Measurements from ENCODE around the gene PLXNA4. TPM values are rescaled to one million over a fixed set of nuclear protein-coding genes. Genes with fewer than 3 reads are reported as not detected.

Gene PLXNA4
- total and polyA plus RNA-seq, 9 of the 15 experiments (the other 6 are each of a cell fraction or from before 2014, with no cell fraction given), result under 0.01 to 0.09 TPM; not detected in 7

DNA sequence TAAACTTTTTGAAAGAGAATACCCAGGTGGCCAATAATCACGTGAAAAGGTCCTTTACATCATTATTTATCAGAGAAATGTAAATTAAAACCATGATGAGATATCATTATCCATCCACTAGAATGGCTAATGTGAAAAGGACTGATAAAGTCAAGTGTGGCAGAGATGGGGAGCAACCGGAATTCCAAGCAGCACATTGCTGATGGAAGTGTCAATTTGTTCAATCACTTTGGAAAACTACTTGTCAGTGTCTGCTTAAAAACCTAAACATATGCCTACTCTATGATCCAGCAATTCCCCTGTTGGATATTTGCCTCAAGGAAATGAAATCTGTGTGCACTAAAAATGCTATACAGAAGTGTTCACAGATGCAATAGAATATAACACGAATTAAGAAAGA, 465.6 kb downstream of the PLXNA4 start:
- Histone ChIP-seq H3K9me1 (ENCODE audit: control insufficient read depth, insufficient read depth, low read length) (no peaks in the 10 kb centered on the region), H3K36me3 (ENCODE audit: control insufficient read depth, insufficient read depth, low read length) (no peaks in the 10 kb centered on the region), H3K79me2 (ENCODE audit: control insufficient read depth, insufficient read depth, low read length) (no peaks in the 10 kb centered on the region), H3K4me1 (replicated peaks in 1 of 2; ENCODE audit: control insufficient read depth in 2 of 2, insufficient read depth in 2 of 2, low read length in 2 of 2) (no peaks in the 10 kb centered on the region), H3K4me2 (ENCODE audit: insufficient read depth, low read length) (no peak overlapping the region), H2AFZ (ENCODE audit: low read depth, low read length) (no peak overlapping the region), H3K9me3 (replicated peaks; ENCODE audit: control insufficient read depth, insufficient read depth, low read depth, low read length) (no peaks in the 10 kb centered on the region), H3K9ac (ENCODE audit: insufficient read depth in 1 of 2, low read depth in 2 of 2, low read length in 2 of 2) (no peak overlapping the region), H3K27me3 (ENCODE audit: control insufficient read depth in 2 of 2, insufficient read depth in 2 of 2, low read length in 2 of 2) (peaks cover 15 to 32% of the 10 kb centered on the region in 2 experiments; a peak in 4 of 5 replicates), H3K4me3 (no peak overlapping the region), H4K20me1 (replicated peaks; ENCODE audit: control insufficient read depth, insufficient read depth, low read length) (peaks cover 8% of the 10 kb centered on the region), H3K27ac (ENCODE audit: extremely low read depth, low read depth, low read length) (no peak overlapping the region)
- WGBS (ENCODE audit: insufficient coverage, low coverage, missing lambda C conversion rate), result 0% methylated on average over 3 of the region's 3 CpGs
- in situ Hi-C loops (cut with MboI) (no loop called here), intact Hi-C loops (cut with micrococcal nuclease) (no loop called here)
- TF ChIP-seq, protein P1, sequence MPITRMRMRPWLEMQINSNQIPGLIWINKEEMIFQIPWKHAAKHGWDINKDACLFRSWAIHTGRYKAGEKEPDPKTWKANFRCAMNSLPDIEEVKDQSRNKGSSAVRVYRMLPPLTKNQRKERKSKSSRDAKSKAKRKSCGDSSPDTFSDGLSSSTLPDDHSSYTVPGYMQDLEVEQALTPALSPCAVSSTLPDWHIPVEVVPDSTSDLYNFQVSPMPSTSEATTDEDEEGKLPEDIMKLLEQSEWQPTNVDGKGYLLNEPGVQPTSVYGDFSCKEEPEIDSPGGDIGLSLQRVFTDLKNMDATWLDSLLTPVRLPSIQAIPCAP (CRISPR knock-in tag; IDR thresholded peaks at IDR 0.05; ENCODE audit: borderline replicate concordance), result no peak
- TF ChIP-seq SIX5 (IDR thresholded peaks at IDR 0.05; ENCODE audit: borderline replicate concordance in 1 of 2, insufficient read depth in 1 of 2, low read depth in 1 of 2, low read length in 2 of 2), result no peak
- CTCF ChIA-PET (ENCODE audit: low intra/inter-chr PET ratio), result no interaction called here
- POLR2A ChIA-PET, result interaction anchor here (0.6 kb wide), 1 partner anchor 1295 kb away, joined by 3 read pairs; no protein-coding TSS in a partner anchor
- BruUV-seq (replicated peaks), result no TSS peak
- no peak for ATAC-seq
- no peak for FAIRE-seq
- no peak for DNase-seq (ENCODE audit: extremely low read depth in 1 of 4, low spot score in 3 of 4)

DNA sequence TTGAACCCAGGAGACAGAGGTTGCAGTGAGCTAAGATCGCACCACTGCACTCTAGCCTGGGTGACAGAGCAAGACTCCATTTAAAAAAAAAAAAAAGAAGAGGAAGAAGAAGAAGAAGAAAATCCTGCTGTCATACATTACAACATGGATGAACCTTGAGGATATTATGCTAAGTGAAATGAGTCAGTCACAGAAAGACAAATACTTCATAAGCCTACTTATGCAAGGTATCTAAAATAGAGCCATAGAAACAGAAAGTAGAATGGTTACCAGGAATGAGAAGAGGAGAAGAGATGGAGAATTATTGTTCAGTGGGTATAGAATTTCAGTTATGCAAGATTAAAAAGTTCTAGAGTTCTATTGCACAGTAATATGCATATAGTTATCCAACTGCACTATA, 466.5 kb downstream of the PLXNA4 start:
- Histone ChIP-seq H3K4me1 (replicated peaks in 1 of 2; ENCODE audit: control insufficient read depth in 2 of 2, insufficient read depth in 2 of 2, low read length in 2 of 2) (no peaks in the 10 kb centered on the region), H3K4me2 (ENCODE audit: insufficient read depth, low read length) (no peak overlapping the region), H3K9ac (ENCODE audit: insufficient read depth in 1 of 2, low read depth in 2 of 2, low read length in 2 of 2) (no peak overlapping the region), H3K4me3 (no peak overlapping the region), H4K20me1 (replicated peaks; ENCODE audit: control insufficient read depth, insufficient read depth, low read length) (peaks cover 8% of the 10 kb centered on the region), H3K27me3 (ENCODE audit: control insufficient read depth in 2 of 2, insufficient read depth in 2 of 2, low read length in 2 of 2) (peaks cover 14 to 27% of the 10 kb centered on the region in 2 experiments; a peak in 4 of 5 replicates), H3K27ac (ENCODE audit: extremely low read depth, low read depth, low read length) (no peak overlapping the region), H3K36me3 (ENCODE audit: control insufficient read depth, insufficient read depth, low read length) (no peaks in the 10 kb centered on the region), H3K79me2 (ENCODE audit: control insufficient read depth, insufficient read depth, low read length) (no peaks in the 10 kb centered on the region), H3K9me1 (ENCODE audit: control insufficient read depth, insufficient read depth, low read length) (no peaks in the 10 kb centered on the region), H2AFZ (ENCODE audit: low read depth, low read length) (no peak overlapping the region), H3K9me3 (replicated peaks; ENCODE audit: control insufficient read depth, insufficient read depth, low read depth, low read length) (no peaks in the 10 kb centered on the region)
- FAIRE-seq, result no peak
- BruUV-seq (replicated peaks), result no TSS peak
- ChIA-PET CTCF (ENCODE audit: low intra/inter-chr PET ratio) (no interaction called here), POLR2A (interaction anchor here (0.6 kb wide), 1 partner anchor 1294 kb away, joined by 3 read pairs; no protein-coding TSS in a partner anchor)
- in situ Hi-C loops (cut with MboI), result no loop called here
- ATAC-seq, result no peak
- intact Hi-C loops (cut with micrococcal nuclease), result no loop called here
- no peak for DNase-seq (ENCODE audit: extremely low read depth in 1 of 4, low spot score in 3 of 4)
- WGBS (ENCODE audit: insufficient coverage, low coverage, missing lambda C conversion rate), result 0% methylated on average over 1 of the region's 1 CpG
- no peak for TF ChIP-seq ZNF165 (CRISPR knock-in tag; IDR thresholded peaks at IDR 0.05; ENCODE audit: borderline replicate concordance)
- no peak for TF ChIP-seq WHSC1 (IDR thresholded peaks at IDR 0.05; ENCODE audit: low read length)
- no peak for TF ChIP-seq RFX1 (IDR thresholded peaks at IDR 0.05)
- no peak for TF ChIP-seq HIVEP1 (CRISPR knock-in tag; IDR thresholded peaks at IDR 0.05)
- no peak for TF ChIP-seq ZNF23 (CRISPR knock-in tag; IDR thresholded peaks at IDR 0.05)
- TF ChIP-seq, protein P2, sequence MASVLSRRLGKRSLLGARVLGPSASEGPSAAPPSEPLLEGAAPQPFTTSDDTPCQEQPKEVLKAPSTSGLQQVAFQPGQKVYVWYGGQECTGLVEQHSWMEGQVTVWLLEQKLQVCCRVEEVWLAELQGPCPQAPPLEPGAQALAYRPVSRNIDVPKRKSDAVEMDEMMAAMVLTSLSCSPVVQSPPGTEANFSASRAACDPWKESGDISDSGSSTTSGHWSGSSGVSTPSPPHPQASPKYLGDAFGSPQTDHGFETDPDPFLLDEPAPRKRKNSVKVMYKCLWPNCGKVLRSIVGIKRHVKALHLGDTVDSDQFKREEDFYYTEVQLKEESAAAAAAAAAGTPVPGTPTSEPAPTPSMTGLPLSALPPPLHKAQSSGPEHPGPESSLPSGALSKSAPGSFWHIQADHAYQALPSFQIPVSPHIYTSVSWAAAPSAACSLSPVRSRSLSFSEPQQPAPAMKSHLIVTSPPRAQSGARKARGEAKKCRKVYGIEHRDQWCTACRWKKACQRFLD (CRISPR knock-in tag; IDR thresholded peaks at IDR 0.05), result no peak
- TF ChIP-seq, protein P3, sequence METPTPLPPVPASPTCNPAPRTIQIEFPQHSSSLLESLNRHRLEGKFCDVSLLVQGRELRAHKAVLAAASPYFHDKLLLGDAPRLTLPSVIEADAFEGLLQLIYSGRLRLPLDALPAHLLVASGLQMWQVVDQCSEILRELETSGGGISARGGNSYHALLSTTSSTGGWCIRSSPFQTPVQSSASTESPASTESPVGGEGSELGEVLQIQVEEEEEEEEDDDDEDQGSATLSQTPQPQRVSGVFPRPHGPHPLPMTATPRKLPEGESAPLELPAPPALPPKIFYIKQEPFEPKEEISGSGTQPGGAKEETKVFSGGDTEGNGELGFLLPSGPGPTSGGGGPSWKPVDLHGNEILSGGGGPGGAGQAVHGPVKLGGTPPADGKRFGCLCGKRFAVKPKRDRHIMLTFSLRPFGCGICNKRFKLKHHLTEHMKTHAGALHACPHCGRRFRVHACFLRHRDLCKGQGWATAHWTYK (CRISPR knock-in tag; IDR thresholded peaks at IDR 0.05), result no peak
- TF ChIP-seq XRCC4 (IDR thresholded peaks at IDR 0.05; ENCODE audit: extremely low read depth, insufficient read depth, insufficient read length), result no peak
- TF ChIP-seq, protein P4, sequence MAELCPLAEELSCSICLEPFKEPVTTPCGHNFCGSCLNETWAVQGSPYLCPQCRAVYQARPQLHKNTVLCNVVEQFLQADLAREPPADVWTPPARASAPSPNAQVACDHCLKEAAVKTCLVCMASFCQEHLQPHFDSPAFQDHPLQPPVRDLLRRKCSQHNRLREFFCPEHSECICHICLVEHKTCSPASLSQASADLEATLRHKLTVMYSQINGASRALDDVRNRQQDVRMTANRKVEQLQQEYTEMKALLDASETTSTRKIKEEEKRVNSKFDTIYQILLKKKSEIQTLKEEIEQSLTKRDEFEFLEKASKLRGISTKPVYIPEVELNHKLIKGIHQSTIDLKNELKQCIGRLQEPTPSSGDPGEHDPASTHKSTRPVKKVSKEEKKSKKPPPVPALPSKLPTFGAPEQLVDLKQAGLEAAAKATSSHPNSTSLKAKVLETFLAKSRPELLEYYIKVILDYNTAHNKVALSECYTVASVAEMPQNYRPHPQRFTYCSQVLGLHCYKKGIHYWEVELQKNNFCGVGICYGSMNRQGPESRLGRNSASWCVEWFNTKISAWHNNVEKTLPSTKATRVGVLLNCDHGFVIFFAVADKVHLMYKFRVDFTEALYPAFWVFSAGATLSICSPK (IDR thresholded peaks at IDR 0.05; ENCODE audit: borderline replicate concordance), result no peak
